ENCODE results near the gene THAP5. TPM values are rescaled to one million over a fixed set of nuclear protein-coding genes. Genes with fewer than 3 reads are reported as not detected.

Gene THAP5
- polyA plus RNA-seq, 3 donors, result 3.0 to 10.7 (median 9.9) TPM

GRCh38 chr7:108515013-108515412 lies 54.5 kb downstream of the THAP5 start:
- Histone ChIP-seq H3K79me2 (ENCODE audit: insufficient read depth, low read length) (peaks cover 61% of the 10 kb centered on the region), H3K9ac (ENCODE audit: insufficient read depth, low read length, poor library complexity, severe bottlenecking) (no peak overlapping the region), H3K4me1 (ENCODE audit: control insufficient read depth in 1 of 2, insufficient read depth in 2 of 2, low read length in 2 of 2) (peaks cover 17 to 22% of the 10 kb centered on the region in 2 donors), H3K4me3 (replicated peaks in 1 of 3; ENCODE audit: low read depth in 2 of 3, low read length in 3 of 3) (peak overlapping the region in 1 of 3 experiments; percentile 68), H3K27me3 (ENCODE audit: control insufficient read depth in 2 of 2, insufficient read depth in 2 of 2, low read length in 2 of 2) (no peaks in the 10 kb centered on the region), H3K27ac (ENCODE audit: low read depth in 1 of 2, low read length in 2 of 2) (peak overlapping the region in 1 of 2 donors; percentile 62), H3K4me2 (replicated peaks; ENCODE audit: extremely low read depth, low read length, poor library complexity, severe bottlenecking) (peak overlapping the region; percentile 75), H3K9me3 (replicated peaks in 1 of 2; ENCODE audit: control insufficient read depth in 1 of 2, insufficient read depth in 1 of 2, low read length in 2 of 2) (no peaks in the 10 kb centered on the region), H3K36me3 (replicated peaks in 1 of 2; ENCODE audit: control insufficient read depth in 1 of 2, insufficient read depth in 2 of 2, low read length in 2 of 2) (peaks cover 43 to 77% of the 10 kb centered on the region in 2 donors), H2AFZ (ENCODE audit: insufficient read depth, low read depth, low read length, poor library complexity, severe bottlenecking) (no peak overlapping the region), H4K20me1 (ENCODE audit: insufficient read depth, low read length) (peaks cover 16% of the 10 kb centered on the region)
- intact Hi-C loops (cut with micrococcal nuclease), result no loop called here
- H3K4me1 Mint-ChIP-seq, result peaks cover 29% of the 10 kb centered on the region
- peaks cover 63 to 68% of the 10 kb centered on the region in 2 donors for H3K36me3 Mint-ChIP-seq
- no peaks in the 10 kb centered on the region for H3K27me3 Mint-ChIP-seq (ENCODE audit: low read depth in 3 of 3)
- DNase-seq, result no peak
- peak overlapping the region in 3 of 7 donors; percentile 60 to 94 (median 88) for H3K27ac Mint-ChIP-seq
- H3K4me3 Mint-ChIP-seq, result no peak overlapping the region
- peaks cover 2 to 8% (median 4%) of the 10 kb centered on the region in 7 donors for H3K9me3 Mint-ChIP-seq
- TF ChIP-seq CTCF (IDR thresholded peaks at IDR 0.05), result no peak
- WGBS (ENCODE audit: insufficient coverage), result no CpG with 5 or more reads among the region's 3 CpGs

Other genes with a start within 250 kb of the THAP5 start
- not detected for gene NRCAM, start 113.3 kb downstream of the THAP5 start, polyA plus RNA-seq
- gene PNPLA8, start 43.6 kb downstream of the THAP5 start, polyA plus RNA-seq, result 10 to 100 TPM; 10.2 to 80.0 (median 55.5) TPM
- 10 to 100 TPM; 18.1 to 20.7 (median 18.4) TPM for gene DNAJB9, start 168 bp upstream of the THAP5 start, polyA plus RNA-seq

Data from CD14-positive monocyte (primary cell).